ENCODE data around the gene GPBAR1.

DNA sequence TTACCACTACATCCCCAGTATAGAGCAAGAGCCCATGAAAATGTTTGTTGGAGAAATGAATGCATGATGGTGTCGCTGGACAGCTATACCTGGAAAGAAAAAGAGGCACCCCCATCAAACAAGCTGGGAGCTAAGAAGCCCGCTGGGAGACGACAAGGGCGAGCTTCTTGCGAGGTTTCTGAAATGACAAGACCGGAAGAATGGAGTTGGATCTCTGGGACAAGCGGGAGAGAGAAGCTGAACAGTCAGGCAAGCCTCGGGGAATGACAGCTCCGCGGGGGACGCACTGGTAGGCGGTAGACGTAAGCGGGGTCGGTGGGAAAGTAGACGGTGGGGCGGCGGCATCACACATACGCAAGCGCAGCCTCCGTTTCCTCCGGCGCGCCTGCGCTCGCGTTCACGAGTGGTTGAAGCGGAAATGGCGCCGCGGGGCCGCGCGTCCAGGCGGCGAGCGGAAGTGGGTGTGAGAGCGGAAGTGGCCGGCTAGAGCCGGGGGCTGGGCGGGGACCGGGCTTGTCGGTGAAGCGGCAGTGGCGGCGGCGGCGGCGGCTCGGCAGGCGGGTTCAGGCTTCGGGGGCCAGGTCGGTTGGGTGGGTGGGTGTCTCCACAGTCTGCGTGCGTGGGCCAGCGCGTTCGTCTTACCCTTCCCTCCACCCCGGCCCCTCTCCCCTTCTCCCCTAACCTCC is 44.0 kb upstream of the GPBAR1 start, which contains the start of gene ARPC2:
- TF ChIP-seq POLR2A (IDR thresholded peaks at IDR 0.05): peak in 1 of 2 donors; percentile 85
- TF ChIP-seq, protein P1, sequence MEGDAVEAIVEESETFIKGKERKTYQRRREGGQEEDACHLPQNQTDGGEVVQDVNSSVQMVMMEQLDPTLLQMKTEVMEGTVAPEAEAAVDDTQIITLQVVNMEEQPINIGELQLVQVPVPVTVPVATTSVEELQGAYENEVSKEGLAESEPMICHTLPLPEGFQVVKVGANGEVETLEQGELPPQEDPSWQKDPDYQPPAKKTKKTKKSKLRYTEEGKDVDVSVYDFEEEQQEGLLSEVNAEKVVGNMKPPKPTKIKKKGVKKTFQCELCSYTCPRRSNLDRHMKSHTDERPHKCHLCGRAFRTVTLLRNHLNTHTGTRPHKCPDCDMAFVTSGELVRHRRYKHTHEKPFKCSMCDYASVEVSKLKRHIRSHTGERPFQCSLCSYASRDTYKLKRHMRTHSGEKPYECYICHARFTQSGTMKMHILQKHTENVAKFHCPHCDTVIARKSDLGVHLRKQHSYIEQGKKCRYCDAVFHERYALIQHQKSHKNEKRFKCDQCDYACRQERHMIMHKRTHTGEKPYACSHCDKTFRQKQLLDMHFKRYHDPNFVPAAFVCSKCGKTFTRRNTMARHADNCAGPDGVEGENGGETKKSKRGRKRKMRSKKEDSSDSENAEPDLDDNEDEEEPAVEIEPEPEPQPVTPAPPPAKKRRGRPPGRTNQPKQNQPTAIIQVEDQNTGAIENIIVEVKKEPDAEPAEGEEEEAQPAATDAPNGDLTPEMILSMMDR (IDR thresholded peaks at IDR 0.05): peak in 1 of 12 donors; percentile 10

Data from heart left ventricle (tissue), 13 donors.